Activated naive CD8-positive, alpha-beta T cell treated with anti-CD3 and anti-CD28 coated beads, Interleukin-2, amount 50 U/mL, for 16 hours (primary cell): ENCODE data around the gene INTS4.
"Not testable (repeated sequence)": the region's sequence is repeated elsewhere in the genome, so short reads cannot be mapped to it uniquely, and the experiment has no call there.

ENCODE experiments used
- DNase-seq: peaks from one replicate; pipeline ENCODE4 v3.0.0-alpha.2; 2020; ENCODE audit warnings: low read depth, low spot score

The INTS4 gene

GRCh38 chr11:77883775-77884174 lies 110.7 kb downstream of the INTS4 start:
- no peak for DNase-seq

GRCh38 chr11:77882396-77882795 lies 112.1 kb downstream of the INTS4 start:
- DNase-seq = no peak

- DNase-seq = no peak
These were observed 115.2 kb downstream of the INTS4 start for GRCh38 chr11:77879218-77879617.

DNA sequence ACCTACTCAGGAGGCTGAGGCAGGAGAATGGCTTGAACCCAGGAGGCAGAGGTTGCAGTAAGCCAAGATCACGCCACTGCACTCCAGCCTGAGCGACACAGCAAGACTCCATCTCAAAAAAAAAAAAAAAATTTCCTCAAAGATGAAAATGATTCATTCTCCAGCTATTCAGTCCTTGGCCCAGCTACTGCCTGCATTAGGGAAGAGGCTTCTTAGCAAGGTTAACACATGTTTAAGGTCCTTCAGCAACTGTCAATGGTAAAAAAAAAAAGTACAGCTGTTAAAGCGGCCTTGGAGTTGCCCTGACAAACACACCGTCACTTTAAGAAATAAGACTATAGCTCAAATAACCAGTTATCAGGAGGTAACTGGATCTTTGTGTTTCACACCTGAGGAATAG lies 116.2 kb downstream of the INTS4 start:
- DNase-seq = not testable (repeated sequence)

GRCh38 chr11:77876045-77876444 lies 118.4 kb downstream of the INTS4 start:
- no peak for DNase-seq

DNA sequence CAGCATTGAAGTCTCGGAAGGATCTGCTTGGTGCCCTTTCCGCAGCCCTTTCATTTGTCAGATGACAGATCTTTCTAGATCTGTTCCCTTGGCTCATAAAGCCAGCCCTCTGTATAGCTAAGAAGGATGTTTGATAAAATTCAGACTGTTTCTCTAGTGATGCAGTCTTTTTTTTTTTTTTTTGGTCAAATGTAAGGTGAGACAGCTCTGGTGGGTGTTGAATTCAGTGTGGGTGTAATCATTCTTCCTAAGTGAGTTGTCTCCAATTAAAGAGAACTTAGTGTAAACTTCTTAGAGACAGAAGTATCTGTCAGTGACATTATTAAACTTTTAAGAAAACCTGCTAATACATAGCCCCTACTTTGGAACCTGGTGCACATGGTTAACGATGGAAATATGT lies 120.3 kb downstream of the INTS4 start:
- DNase-seq = no peak

- DNase-seq = no peak
These were observed 121.1 kb downstream of the INTS4 start for GRCh38 chr11:77873345-77873744.

GRCh38 chr11:77871855-77872254 lies 122.6 kb downstream of the INTS4 start:
- DNase-seq = no peak

DNA sequence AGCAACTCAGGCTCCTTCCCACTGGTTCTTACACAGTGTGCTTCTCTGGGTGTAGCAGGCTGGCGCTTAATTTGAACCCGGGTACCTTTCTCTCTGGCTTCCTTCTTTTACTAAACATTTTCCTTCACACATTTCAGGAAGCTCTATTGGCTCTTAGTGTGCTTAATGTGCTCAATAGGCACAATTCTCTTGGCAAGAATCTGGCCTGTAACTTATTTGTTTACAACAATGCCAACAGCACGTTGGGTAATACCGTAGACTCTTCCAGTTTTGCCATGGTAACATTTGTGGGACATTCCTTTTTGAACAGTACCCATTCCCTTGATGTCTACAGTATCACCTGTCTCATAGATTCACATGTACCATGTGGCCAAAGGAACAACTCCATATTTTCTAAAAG lies 125.7 kb downstream of the INTS4 start:
- DNase-seq = no peak

DNA sequence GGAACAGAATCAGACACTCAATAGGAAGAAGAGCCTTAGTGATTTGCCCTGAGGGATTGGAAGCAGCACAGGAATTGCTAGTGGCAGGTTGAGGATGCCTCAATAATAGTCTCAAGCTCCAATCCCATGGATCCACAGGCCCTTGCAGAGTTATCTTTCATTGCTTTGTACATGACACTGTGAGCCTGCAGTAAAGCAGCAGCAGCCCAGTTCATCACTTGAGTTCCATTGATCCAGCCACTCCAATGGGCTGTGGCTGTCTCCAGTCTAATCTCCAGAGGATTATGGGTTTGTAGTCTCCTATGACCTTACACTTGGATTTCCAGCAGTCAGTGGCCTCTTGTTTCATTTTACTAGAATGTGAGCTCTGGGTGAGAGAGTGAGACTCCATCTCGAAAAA lies 128.1 kb downstream of the INTS4 start:
- no peak for DNase-seq

DNA sequence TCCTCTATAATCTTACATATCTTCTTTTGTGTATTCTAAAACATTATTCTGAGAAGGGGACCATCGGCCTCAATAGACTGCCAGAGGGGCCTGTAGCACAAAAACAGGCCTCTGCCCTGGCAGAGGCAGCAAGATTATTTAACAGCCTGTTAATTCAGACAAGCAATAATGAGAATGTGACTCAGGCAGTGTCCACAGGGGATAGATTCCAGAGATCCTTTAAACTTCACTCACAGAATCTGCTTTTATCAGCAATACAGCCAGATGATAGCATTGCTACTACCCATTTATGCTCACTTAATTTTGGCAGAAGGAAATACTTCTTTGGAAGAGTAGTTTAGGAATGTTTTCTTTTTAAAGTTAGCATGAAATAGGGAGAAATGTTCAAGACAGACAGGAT lies 128.7 kb downstream of the INTS4 start:
- no peak for DNase-seq

GRCh38 chr11:77861444-77861843 lies 133.0 kb downstream of the INTS4 start:
- DNase-seq = not testable (repeated sequence)

- DNase-seq = not testable (repeated sequence)
These were observed 136.5 kb downstream of the INTS4 start for GRCh38 chr11:77857906-77858457.

GRCh38 chr11:77854838-77855237 lies 139.6 kb downstream of the INTS4 start:
- no peak for DNase-seq

- no peak for DNase-seq
These were observed 143.0 kb downstream of the INTS4 start for GRCh38 chr11:77851503-77851902.

GRCh38 chr11:77843700-77844099 lies 150.8 kb downstream of the INTS4 start:
- DNase-seq = not testable (repeated sequence)

DNA sequence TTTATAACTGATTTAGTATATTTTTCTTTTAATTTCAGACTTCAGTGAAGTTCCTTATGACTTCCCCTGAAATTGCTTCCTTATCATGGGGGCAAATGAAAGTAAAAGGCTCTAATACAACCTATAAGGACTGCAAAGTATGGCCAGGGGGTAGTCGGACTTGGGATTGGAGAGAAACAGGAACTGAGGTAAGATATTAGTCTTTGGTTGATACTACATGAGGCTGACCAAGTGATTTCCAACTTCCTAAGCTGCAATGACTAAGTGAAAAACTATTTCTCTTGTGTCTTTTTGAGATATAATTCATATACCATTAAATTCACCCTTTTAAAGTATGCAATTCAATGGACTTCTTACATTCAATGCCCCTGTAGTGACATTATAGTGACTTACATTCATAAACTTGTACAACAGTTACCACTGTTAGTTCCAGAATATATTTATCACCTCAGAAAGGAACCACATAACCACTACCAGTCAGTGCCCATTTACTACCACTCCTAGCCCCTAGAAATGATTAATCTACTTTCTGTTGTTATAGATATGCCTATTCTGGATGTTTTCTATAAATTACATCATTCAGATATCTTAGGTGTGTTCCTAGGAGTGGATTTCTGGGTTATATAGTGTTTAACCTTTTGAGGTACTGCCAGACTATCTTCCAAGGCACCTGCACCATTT lies 151.9 kb downstream of the INTS4 start:
- DNase-seq = no peak

GRCh38 chr11:77833302-77833701 lies 161.2 kb downstream of the INTS4 start:
- no peak for DNase-seq

- no peak for DNase-seq
These were observed 165.5 kb downstream of the INTS4 start for GRCh38 chr11:77828926-77829325.
